Immature natural killer cell (primary cell): Measurements from ENCODE around the gene PDIA4. TPM values are rescaled to one million over a fixed set of nuclear protein-coding genes. Genes with fewer than 3 reads are reported as not detected.
"Not testable (repeated sequence)": the region's sequence is repeated elsewhere in the genome, so short reads cannot be mapped to it uniquely, and the experiment has no call there.

Experiments
- DNase-seq, 3 donors: peaks; one replicate each; pipeline ENCODE4 v3.0.0; 2022; ENCODE audit warnings: mixed read lengths in 1 of 3
- H3K27ac Mint-ChIP-seq, 6 donors: one replicate each; pipeline ENCODE4 v1.8.0; 2020; ENCODE audit warnings: mixed read lengths in 6 of 6, mild to moderate bottlenecking in 5 of 6, inconsistent platforms in 4 of 6, moderate library complexity in 3 of 6
- H3K27me3 Mint-ChIP-seq, 3 donors: one replicate each; pipeline ENCODE4 v1.8.0; 2020 to 2021; ENCODE audit warnings: low read depth in 3 of 3, mild to moderate bottlenecking in 3 of 3, mixed read lengths in 3 of 3, moderate library complexity in 3 of 3, inconsistent platforms in 1 of 3
- H3K36me3 Mint-ChIP-seq, 3 donors: one replicate each; pipeline ENCODE4 v1.8.0; 2020; ENCODE audit warnings: mixed read lengths in 3 of 3, inconsistent platforms in 2 of 3, mild to moderate bottlenecking in 2 of 3
- H3K4me1 Mint-ChIP-seq, 2 donors: one replicate each; pipeline ENCODE4 v1.8.0; 2020; ENCODE audit warnings: inconsistent platforms in 2 of 2, mild to moderate bottlenecking in 2 of 2, mixed read lengths in 2 of 2, moderate library complexity in 1 of 2
- H3K4me3 Mint-ChIP-seq, 5 donors: one replicate each; pipeline ENCODE4 v1.8.0; 2020; ENCODE audit warnings: mild to moderate bottlenecking in 5 of 5, mixed read lengths in 5 of 5, inconsistent platforms in 3 of 5, moderate library complexity in 3 of 5
- H3K9me3 Mint-ChIP-seq, 6 donors: one replicate each; pipeline ENCODE4 v1.8.0; 2020; ENCODE audit warnings: mild to moderate bottlenecking in 6 of 6, mixed read lengths in 6 of 6, inconsistent platforms in 4 of 6, moderate library complexity in 3 of 6
- polyA plus RNA-seq, 3 donors: library from polyadenylated mRNA; unstranded; fragments of 300-500 nt; fragmentation: Illumina TruSeq; gene quantifications; one replicate each; pipeline ENCODE4 v1.2.3, GENCODE V29; 2021

PDIA4 gene
- polyA plus RNA-seq, 3 donors from 2014 or later = 84.4 to 160 (median 125) TPM

- no peak for DNase-seq
- peak overlapping the region; percentile 91 to 98 (median 96) for H3K27ac Mint-ChIP-seq
- H3K9me3 Mint-ChIP-seq = no peaks in the 10 kb centered on the region
- peaks cover 19 to 23% (median 21%) of the 10 kb centered on the region in 3 donors for H3K27me3 Mint-ChIP-seq
- H3K36me3 Mint-ChIP-seq = no peaks in the 10 kb centered on the region
- peaks cover 53 to 56% of the 10 kb centered on the region in 2 donors for H3K4me1 Mint-ChIP-seq
- H3K4me3 Mint-ChIP-seq = peak overlapping the region; percentile 96 to 99 (median 98)
These were observed 40.4 kb downstream of the PDIA4 start for GRCh38 chr7:148987751-148988512.

- DNase-seq = peak; percentile 89 to 93 (median 91)
- Mint-ChIP-seq H3K27ac (peak overlapping the region; percentile 91 to 98 (median 96)), H3K4me1 (peaks cover 55 to 60% of the 10 kb centered on the region in 2 donors), H3K27me3 (peaks cover 22 to 24% (median 24%) of the 10 kb centered on the region in 3 donors), H3K4me3 (peak overlapping the region; percentile 96 to 99 (median 98)), H3K9me3 (no peaks in the 10 kb centered on the region), H3K36me3 (no peaks in the 10 kb centered on the region)
These were observed 41.1 kb downstream of the PDIA4 start for GRCh38 chr7:148987010-148987750.

- Mint-ChIP-seq H3K4me3 (peak overlapping the region; percentile 96 to 99 (median 98)), H3K4me1 (peaks cover 55 to 60% of the 10 kb centered on the region in 2 donors), H3K9me3 (no peaks in the 10 kb centered on the region), H3K36me3 (no peaks in the 10 kb centered on the region), H3K27me3 (peaks cover 24% of the 10 kb centered on the region in 3 donors), H3K27ac (peak overlapping the region; percentile 91 to 98 (median 96))
- no peak for DNase-seq
These were observed 41.6 kb downstream of the PDIA4 start for GRCh38 chr7:148986742-148987009.

GRCh38 chr7:148983200-148984146 lies 44.8 kb downstream of the PDIA4 start:
- H3K36me3 Mint-ChIP-seq = no peaks in the 10 kb centered on the region
- peak; percentile 73 to 82 (median 79) for DNase-seq
- peaks cover 56 to 64% of the 10 kb centered on the region in 2 donors for H3K4me1 Mint-ChIP-seq
- peaks cover 0 to 2% (median 0%) of the 10 kb centered on the region in 6 donors for H3K9me3 Mint-ChIP-seq
- H3K27me3 Mint-ChIP-seq = peaks cover 20 to 24% (median 20%) of the 10 kb centered on the region in 3 donors
- peak overlapping the region; percentile 94 to 99 (median 97) for H3K4me3 Mint-ChIP-seq
- peak overlapping the region; percentile 85 to 95 (median 94) for H3K27ac Mint-ChIP-seq

DNA sequence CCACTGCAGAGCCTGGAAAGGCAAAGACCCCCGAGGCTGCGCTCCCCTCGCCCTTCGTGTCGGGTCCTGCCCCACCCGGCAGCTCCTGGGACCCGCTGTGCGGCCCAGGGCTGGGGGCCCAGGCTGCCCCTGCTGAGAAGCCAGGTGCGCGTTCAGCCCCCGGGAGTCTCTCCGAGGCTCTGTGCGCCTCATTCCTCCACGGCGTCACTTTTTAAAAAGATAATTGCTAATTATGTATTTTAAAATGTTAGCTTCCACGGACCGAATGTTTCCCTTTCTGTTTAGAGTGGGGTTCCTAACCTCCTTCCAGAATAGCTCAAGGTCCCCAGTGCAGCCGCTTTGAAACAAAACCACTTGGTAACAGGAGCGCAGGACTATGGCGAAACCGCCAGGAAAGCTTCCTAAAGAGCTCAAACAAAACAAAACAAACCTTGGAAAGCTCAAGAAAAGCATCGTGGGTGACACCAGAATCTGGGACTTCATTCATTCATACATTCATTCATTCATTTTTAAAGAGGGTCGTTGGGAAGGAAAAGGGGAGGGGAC lies 45.6 kb downstream of the PDIA4 start:
- H3K27me3 Mint-ChIP-seq = peaks cover 20 to 25% (median 20%) of the 10 kb centered on the region in 3 donors
- peaks cover 49 to 56% of the 10 kb centered on the region in 2 donors for H3K4me1 Mint-ChIP-seq
- DNase-seq = no peak
- H3K9me3 Mint-ChIP-seq = peaks cover 0 to 2% (median 0%) of the 10 kb centered on the region in 6 donors
- peak overlapping the region; percentile 77 to 95 (median 89) for H3K27ac Mint-ChIP-seq
- peak overlapping the region; percentile 94 to 99 (median 97) for H3K4me3 Mint-ChIP-seq
- H3K36me3 Mint-ChIP-seq = no peaks in the 10 kb centered on the region

DNA sequence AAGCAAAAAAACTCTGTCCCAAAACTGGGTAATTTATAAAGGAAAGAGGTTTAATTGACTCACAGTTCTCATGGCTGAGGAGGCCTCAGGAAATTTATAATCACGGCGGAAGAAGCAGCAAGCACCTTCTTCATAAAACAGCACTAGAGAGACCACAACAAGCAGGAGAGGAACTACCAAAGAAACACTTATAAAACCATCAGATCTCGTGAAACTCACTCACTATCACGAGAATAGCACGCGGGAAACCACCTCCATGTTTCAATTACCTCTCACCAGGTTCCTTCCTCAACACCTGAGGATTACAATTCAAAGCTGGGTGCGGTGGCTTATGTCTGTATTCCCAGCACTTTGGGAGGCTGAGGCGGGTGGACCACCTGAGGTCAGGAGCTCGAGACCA lies 48.5 kb downstream of the PDIA4 start:
- Mint-ChIP-seq H3K36me3 (no peaks in the 10 kb centered on the region), H3K9me3 (peaks cover 0 to 2% (median 0%) of the 10 kb centered on the region in 6 donors), H3K27me3 (peaks cover 12 to 18% (median 13%) of the 10 kb centered on the region in 3 donors), H3K4me1 (peaks cover 24 to 31% of the 10 kb centered on the region in 2 donors), H3K4me3 (no peak overlapping the region), H3K27ac (no peak overlapping the region)
- DNase-seq = no peak

- not testable (repeated sequence) for H3K9me3 Mint-ChIP-seq, H3K36me3 Mint-ChIP-seq, H3K4me3 Mint-ChIP-seq, DNase-seq, H3K27ac Mint-ChIP-seq
- Mint-ChIP-seq H3K27me3 (peaks cover 12 to 18% (median 13%) of the 10 kb centered on the region in 3 donors), H3K4me1 (peaks cover 16 to 23% of the 10 kb centered on the region in 2 donors)
These were observed 49.2 kb downstream of the PDIA4 start for GRCh38 chr7:148979072-148979471.

DNA sequence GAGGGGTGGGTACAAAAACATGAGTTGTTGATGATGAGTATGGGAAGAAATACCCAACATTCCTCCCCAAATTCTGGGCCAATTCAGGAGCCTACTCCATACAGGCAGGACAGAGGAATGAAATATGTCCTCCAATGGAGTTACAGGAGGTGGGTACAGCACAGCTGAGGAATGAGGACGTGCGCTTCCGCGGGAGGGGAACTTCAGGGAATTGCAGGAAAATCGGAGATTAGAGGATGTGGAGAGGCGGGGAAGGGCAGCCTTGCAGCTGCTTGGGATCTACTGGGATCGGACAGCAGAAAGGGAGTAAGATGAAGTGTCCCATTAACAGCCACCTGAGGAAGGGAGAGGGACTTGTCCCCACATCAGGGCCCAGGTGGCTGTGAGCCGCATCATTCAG lies 50.2 kb downstream of the PDIA4 start:
- peaks cover 8 to 14% of the 10 kb centered on the region in 2 donors for H3K4me1 Mint-ChIP-seq

GRCh38 chr7:148975896-148976295 lies 52.4 kb downstream of the PDIA4 start:
- Mint-ChIP-seq H3K27me3 (peaks cover 0 to 6% (median 4%) of the 10 kb centered on the region in 3 donors), H3K27ac (no peak overlapping the region), H3K4me1 (peaks cover 0 to 4% of the 10 kb centered on the region in 2 donors), H3K4me3 (no peak overlapping the region), H3K36me3 (no peaks in the 10 kb centered on the region), H3K9me3 (no peaks in the 10 kb centered on the region)
- DNase-seq = no peak

More for the DNA sequence above, 50.2 kb downstream of the PDIA4 start:
- no peak overlapping the region for H3K27ac Mint-ChIP-seq
- H3K9me3 Mint-ChIP-seq = peaks cover 0 to 2% (median 0%) of the 10 kb centered on the region in 6 donors
- H3K4me3 Mint-ChIP-seq = no peak overlapping the region
- H3K27me3 Mint-ChIP-seq = peaks cover 3 to 11% (median 8%) of the 10 kb centered on the region in 3 donors
- no peak for DNase-seq
- H3K36me3 Mint-ChIP-seq = no peaks in the 10 kb centered on the region

DNA sequence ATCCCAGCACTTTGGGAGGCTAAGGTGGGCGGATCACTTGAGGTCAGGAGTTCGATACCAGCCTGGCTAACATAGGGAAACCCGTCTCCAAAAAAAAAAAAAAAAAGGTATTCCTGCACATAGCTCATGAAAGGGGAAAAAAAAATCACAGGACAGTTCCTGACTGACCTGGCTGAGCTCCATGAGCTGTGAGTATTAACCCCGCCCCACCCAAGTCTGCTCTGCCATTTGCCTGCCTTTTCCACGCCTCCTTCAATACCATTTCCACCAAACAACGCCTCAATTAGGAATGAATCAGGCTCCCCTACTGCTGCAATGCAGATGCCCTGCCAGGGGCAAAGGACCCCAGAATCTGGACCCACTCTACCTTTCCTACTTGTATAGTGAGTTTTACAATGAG lies 55.0 kb downstream of the PDIA4 start:
- Mint-ChIP-seq H3K36me3 (no peaks in the 10 kb centered on the region), H3K4me1 (peaks cover 0 to 2% of the 10 kb centered on the region in 2 donors), H3K9me3 (no peaks in the 10 kb centered on the region), H3K4me3 (no peak overlapping the region), H3K27ac (no peak overlapping the region), H3K27me3 (peaks cover 2 to 6% (median 4%) of the 10 kb centered on the region in 3 donors)
- DNase-seq = no peak

DNA sequence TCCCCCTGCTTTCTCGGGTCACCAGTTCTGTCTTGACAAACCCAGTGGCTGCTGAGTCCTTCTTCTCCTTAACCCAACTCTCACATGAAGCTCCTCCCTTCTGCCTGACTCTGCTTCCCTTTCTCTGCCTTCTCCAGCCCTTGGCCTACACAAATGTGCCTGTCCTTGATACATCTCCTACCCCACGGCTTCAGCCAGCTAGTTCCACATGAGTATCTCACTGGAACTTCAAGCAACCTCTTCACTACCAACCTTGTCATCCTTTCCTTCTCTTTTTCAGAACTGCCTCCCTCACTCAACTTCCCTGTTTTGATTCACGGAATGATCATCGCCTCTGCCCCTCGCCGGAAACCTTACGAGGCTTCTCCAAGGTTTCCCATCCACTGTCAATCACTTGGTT lies 55.9 kb downstream of the PDIA4 start:
- H3K4me1 Mint-ChIP-seq = peaks cover 0 to 2% of the 10 kb centered on the region in 2 donors
- no peak overlapping the region for H3K4me3 Mint-ChIP-seq
- H3K36me3 Mint-ChIP-seq = no peaks in the 10 kb centered on the region
- H3K27ac Mint-ChIP-seq = peak overlapping the region in 1 of 6 donors; percentile 30
- H3K9me3 Mint-ChIP-seq = no peaks in the 10 kb centered on the region
- no peak for DNase-seq
- peaks cover 2 to 4% (median 2%) of the 10 kb centered on the region in 3 donors for H3K27me3 Mint-ChIP-seq

- DNase-seq = no peak
- no peaks in the 10 kb centered on the region for H3K36me3 Mint-ChIP-seq
- H3K27me3 Mint-ChIP-seq = peaks cover 9 to 20% (median 16%) of the 10 kb centered on the region in 3 donors
- H3K4me3 Mint-ChIP-seq = peak overlapping the region in 2 of 5 donors; percentile 15 to 21
- peaks cover 32 to 34% of the 10 kb centered on the region in 2 donors for H3K4me1 Mint-ChIP-seq
- H3K9me3 Mint-ChIP-seq = no peaks in the 10 kb centered on the region
- H3K27ac Mint-ChIP-seq = no peak overlapping the region
These were observed 60.7 kb downstream of the PDIA4 start for GRCh38 chr7:148967602-148968001.

- Mint-ChIP-seq H3K27me3 (peaks cover 9 to 21% (median 19%) of the 10 kb centered on the region in 3 donors), H3K4me1 (peaks cover 33 to 39% of the 10 kb centered on the region in 2 donors), H3K4me3 (peak overlapping the region; percentile 76 to 91 (median 84)), H3K9me3 (no peaks in the 10 kb centered on the region), H3K27ac (peak overlapping the region in 1 of 6 donors; percentile 37), H3K36me3 (no peaks in the 10 kb centered on the region)
- no peak for DNase-seq
These were observed 61.3 kb downstream of the PDIA4 start for GRCh38 chr7:148967032-148967372.
